ENCODE measurements around the gene WDR62.
"Not testable (repeated sequence)": the region's sequence is repeated elsewhere in the genome, so short reads cannot be mapped to it uniquely, and the experiment has no call there.

WDR62 gene

DNA sequence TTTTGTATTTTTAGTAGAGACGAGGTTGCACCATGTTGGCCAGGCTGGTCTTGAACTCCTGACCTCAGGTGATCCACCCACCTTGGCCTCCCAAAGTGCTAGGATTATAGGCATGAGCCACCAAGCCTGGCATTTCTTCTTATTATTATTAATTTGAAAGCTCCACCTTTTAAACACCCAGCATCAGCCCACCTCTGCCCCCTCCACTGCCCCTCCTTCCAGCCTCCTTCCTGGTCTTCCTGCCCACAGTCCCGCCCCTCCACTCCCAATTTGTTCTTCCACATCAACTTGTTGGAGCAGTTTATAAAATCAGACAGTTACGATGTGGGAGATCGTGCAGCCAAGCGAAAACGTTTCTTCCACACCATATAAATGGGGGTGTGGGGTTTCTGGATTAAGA is 14.2 kb upstream of the WDR62 start:
- no peak for DNase-seq

DNA sequence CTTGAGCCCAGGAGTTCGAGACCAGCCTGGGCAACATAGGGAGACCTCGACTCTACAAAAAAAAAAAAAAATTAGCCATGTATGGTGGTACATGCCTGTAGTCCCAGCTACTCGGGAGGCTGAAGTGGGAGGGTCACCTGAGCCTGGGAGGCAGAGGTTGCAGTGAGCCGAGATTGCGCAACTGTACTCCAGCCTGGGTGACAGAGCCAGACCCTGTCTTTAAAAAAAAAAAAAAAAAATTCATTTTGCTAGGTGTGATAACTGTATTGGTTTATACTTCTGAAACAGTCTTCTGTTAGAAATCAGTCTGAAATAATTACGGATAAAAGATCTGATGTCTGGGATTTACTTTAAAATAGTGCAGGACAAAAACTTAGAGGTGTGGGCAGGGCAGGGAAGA is 13.6 kb upstream of the WDR62 start:
- not testable (repeated sequence) for DNase-seq

DNA sequence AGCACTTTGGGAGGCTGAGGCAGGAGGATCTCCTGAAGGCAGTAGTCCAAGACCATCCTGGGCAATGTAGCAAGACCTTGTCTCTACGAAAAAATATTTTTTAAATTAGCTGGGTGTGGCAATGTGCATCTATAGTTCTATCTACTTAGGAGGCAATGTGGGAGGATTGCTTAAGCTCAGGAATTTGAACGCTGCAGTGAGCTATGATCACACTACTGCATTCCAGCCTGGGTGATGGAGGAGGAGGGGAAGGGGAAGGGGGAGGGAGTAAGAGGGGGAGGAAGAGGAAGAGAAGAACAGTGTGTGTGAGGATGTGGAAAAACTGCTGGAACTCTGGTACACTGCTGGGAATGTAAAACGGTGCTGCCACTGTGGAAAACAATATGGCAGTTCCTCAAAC is 12.9 kb upstream of the WDR62 start:
- no peak for DNase-seq

DNA sequence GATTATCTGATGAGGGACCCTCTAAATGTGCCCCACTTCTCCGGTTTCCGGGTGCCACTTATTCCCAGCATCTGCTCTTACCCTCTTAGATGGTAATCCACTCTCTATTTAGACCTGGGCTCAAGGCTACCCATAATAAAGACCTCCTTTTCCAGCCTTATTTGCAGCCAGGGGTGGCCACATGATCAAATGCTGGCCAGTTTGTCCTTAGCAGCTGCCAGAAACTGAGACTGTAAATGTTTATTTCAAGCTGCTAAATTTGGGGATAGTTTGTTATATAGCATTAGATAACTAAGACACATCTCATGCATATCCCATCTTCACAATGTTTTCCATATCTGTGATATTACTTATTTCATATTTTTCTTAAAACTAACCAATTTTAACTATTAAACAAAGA is 10.7 kb upstream of the WDR62 start:
- DNase-seq, result no peak

DNA sequence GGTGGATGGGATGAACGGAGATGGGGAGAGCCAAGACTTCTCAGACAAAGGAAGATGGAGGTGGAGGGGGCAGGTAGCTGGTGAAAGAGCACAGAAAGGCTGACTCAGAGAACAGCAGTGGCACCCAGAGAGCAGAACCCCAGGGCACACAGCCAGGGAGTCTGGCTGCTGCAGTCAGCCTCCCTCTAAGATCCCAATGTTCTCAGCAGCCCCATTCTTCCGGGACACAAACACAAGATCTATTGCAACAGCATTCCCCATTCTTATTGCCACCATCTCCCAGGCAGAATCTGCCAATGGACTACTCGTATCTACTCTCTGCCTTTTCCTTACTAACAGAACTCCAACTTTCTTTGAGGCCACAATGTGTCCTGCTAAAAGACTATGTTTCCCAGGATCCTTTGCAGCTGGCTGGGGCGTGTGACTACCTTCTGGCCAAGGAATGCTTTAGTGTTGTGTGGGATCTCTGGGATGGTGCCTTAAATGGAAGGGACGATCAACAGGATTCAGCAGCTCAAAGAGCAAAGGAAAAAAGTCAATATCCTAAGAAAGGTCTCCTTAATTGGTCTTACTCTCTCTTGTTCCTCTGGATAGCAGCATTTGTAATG is 8.2 kb upstream of the WDR62 start:
- DNase-seq, result no peak

DNA sequence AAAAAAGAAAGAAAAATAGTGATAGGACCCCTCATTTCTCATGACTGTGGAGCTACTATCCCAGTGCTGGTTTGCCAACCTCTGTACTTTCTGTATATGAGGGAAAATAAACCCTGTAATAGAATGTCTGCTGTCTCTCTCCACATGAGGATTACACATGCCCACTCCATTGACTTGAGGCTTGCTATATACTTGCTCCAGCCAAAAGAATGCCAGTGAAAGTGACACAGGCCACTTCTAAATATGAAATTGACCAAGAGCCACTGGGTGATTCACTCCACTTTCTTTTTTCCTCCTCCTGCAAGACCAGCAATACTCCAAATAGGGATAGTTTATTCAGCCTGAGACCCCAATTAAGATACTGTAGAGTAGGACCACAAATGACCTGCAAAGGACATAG is 6.9 kb upstream of the WDR62 start:
- no peak for DNase-seq

DNA sequence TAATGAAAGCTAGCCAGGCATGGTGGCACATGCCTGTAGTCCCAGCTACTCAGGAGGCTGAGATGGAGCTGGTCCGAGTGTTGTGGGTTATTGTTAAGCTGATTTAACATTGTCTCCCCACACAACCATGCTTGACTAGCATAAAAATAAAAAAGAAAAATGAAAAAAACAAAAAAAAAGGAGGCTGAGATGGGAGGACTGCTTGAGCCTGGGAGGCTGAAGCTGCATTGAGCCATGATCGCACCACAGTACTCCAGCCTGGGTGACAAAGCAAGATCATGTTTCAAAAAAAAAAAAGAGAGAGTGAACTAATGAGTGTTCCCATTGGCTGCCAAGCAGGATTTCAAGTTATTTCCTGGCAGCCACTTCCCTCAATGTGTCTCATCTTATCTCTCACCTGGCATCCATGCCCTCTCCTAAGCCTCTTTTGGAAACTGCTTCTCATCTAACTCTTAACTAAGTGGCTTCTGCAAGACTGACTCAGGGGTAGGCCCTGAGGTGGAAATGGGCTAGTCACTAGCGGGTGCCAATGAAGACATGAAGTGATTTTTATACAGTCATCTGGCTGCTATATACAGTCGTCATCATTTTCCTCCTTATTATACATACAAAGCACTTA is 5.5 kb upstream of the WDR62 start:
- no peak for DNase-seq

DNA sequence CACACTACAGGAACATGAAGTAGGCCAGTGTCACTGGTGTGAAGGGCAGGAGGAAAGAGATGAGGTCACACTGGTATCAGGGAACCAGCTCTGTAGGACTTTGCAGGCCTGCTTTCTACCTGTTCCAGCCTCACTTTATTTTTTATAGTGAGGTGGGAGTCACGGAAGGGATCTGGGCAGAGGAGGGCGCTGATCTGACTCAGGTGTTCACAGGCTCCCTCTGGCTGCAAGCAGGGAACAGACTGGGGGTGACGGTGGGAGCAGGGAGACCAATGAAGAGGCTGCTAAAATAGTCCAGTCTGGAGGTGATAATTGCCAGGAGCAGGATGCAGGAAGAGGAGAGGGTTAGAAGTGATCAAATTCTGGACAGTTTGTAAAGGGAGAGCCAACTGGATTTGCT is 3.5 kb upstream of the WDR62 start:
- DNase-seq, result no peak

DNA sequence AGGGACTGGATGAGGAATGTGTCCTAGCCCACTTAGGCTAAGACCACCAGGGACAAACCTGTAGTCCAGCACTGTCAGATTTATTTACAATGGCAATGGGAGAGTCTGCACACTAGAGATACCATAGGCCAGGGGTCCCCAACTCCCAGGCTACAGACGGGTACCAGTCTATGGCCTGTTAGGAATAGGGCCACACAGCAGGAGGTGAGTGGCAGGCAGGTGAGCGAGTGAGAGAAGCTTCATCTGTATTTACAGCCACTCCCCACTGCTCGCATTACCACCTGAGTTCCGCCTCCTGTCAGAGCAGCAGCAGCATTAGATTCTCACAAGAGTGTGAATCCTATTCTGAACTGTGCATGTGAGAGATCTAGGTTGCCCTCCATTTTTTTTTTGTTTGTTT is 3.1 kb upstream of the WDR62 start:
- DNase-seq, result no peak

DNA sequence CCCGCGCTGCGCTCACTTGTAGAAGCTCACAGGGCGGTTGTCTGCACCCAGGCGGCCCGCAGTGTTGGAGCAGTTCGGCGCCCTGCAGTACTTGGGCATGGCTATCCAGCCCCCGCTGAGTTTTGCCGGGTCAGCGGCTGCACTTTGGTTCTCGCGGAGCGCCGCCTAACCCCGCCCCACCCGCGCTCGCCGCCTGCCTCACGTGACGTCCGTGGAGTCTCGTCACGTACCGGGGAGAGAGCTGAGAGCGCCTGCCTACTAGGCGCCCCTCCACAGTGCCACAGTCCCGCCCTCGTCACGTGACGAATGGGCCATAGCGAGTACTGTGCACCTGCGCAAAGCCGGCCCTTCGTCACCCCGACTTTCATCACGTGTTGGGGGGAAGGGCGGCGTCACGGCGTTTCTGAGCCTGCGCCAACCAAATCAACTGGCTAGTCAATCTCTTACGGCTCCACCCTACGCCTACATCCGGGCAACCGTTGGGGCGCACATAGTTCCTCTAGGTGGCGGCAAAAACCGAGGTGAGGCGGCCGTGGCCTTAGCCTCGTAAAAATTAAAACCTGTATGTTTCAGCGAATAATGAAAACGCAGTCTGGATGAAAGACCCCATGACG is 471 bp upstream of the WDR62 start, which contains the start of gene THAP8:
THAP8 (minus strand) TSS at position 167 of the 614 bp plus-strand sequence; CDS start at position 99, 68 bp downstream.
- DNase-seq, result peak; percentile 100

DNA sequence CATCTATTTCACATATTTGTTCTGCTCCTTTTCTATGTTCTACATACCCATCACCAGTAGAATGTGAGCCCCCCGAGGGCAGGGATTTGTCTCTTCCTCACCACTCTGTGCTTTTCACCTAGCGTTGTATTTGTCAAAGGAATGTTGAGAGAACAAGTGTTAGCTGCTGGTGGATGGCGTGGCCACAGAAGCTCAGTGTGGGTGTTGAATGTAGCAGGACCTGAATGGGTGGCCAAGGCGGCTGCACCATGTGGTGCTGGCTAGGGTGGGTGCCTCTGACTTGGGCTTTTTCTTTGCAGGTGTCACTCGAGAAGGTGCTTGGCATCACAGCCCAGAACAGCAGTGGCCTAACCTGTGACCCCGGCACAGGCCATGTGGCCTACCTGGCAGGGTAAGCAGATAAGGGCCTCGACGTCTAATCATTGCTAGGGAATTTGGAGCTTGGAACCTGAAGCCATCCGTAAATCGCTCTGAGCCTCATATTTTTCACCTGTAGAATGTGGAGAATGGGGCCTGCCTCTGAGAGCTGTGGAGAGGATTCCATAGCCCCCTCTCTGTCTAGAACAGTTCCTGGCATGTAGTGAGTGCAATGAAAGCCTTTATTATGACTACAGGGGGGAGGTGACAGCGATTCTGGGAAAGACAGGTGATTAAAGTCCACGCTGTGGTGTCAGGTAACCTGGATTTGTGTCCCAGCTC is 3.9 kb downstream of the WDR62 start:
- no peak for DNase-seq

DNA sequence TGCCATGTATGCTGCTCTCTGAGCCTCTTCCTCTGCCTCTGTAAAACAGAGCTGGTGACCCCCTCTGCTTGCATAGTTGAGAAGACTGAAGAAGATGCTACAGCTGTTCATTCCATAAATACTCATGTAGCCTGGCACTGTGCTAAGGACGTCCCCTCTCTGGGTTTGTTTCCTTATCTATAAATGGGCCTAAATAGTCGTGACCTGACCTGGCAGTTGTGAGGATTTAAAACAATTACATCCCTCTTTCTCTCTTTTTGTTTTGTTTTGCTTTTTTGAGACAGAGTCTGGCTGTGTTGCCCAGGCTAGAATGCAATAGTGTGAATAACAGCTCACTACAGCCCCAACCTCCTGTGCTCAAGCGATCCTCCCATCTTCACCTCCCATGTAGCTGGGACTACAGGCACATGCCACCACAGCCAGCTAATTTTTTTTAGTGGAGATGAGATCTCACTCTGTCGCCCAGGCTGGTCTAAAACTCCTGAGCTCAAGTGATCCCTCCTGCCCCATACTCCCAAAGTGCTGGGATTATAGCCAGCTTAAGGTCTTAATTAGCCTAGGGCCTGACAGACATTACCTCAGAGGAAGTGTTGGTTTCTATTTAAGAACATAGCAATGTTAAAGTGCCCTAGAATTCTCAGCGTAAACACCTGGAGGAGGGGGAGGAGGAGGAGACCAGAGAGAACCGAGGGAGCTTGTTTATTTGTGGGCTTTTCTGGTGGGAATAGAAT is 4.6 kb downstream of the WDR62 start:
- no peak for DNase-seq

DNA sequence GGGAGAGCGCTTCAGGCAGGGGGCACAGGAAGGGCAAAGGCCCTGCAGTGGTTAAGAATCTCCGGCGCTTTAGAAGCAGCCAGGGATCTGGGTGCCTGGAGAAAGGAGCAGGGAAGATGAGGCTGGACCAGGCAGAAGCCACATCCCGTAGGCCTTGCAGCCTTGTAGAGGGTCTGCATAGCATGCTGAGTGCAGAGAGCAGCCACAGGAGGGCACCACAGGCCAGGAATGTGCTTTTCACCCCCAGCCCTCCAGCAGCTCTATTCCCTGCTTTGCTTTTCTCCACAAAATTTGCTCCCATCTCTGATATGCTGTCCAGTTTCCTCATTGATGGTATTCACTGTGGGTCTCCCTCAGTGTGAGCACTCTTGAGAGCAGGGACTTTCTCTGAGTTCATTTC is 5.7 kb downstream of the WDR62 start:
- no peak for DNase-seq

DNA sequence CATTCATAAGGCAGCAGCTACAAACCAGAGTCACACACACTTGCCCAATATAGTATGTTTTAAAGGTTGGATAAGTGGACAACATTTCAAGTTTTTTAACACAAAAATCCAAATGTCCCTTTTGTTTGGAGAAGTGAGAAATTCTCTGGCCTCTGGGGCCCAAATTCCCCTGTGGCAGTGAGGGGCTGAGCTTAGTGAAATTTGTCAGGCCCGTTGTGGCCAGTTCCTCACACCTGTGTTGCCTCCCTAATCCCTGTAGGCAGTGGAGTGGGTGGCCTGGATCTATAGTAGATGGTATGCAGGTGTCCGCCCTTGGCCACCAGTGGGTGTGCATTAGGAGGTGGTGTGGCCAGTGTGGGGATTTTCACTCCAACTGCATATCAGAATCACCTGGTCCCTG is 6.7 kb downstream of the WDR62 start:
- no peak for DNase-seq

DNA sequence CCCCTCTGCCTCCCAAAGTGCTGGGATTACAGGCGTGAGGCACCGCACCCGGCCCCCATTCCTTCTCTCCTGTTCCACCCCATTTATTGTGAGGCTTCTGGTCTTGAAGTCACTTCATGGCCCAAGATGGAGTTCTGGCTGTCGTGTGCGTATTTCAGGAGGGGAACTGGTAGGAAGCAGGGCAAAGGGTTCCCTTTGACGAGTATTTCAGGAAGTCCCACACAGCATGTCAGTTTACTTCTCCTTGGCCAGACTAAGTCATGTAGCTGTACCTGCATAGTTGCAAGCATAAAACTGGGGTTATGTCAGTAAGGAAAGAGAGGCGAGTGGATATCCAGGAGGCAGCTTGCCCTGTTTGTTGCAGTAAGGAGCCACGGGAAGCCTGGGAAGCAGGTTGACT is 10.1 kb downstream of the WDR62 start:
- no peak for DNase-seq

DNA sequence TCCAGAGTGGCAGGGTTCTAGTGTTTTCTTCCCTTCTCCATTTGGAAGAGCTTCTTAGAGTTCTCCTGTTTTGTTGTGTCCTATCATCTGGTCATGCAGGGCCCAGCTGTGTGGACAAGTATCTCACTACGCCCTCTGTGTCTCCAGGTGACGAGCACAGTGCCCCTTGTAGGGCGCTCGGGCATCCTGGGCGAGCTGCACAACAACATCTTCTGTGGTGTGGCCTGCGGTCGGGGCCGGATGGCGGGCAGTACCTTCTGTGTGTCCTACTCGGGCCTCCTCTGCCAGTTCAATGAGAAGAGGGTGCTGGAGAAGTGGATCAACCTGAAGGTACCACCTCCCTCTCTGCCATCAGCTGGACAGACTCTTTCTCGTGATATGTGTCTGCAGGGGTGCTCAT is 13.0 kb downstream of the WDR62 start:
- no peak for DNase-seq

DNA sequence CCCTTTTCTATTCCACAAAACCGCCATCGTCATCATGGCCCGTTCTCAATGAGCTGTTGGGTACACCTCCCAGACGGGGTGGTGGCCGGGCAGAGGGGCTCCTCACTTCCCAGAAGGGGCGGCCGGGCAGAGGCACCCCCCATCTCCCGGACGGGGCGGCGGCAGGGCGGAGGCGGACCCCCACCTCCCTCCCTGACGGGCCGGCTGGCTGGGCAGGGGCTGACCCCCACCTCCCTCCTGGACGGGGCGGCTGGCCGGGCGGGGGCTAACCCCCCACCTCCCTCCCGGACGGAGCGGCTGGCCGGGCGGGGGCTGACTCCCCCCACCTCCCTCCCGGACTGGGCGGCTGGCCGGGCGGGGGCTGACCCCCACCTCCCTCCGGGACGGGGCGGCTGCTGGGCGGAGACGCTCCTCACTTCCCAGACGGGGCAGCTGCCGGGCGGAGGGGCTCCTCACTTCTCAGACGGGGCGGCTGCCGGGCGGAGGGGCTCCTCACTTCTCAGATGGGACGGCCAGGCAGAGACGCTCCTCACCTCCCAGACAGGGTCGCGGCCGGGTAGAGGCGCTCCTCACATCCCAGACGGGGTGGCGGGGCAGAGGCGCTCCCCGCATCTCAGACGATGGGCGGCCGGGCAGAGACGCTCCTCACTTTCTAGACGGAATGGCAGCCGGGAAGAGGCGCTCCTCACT is 14.3 kb downstream of the WDR62 start:
- not testable (repeated sequence) for DNase-seq

DNA sequence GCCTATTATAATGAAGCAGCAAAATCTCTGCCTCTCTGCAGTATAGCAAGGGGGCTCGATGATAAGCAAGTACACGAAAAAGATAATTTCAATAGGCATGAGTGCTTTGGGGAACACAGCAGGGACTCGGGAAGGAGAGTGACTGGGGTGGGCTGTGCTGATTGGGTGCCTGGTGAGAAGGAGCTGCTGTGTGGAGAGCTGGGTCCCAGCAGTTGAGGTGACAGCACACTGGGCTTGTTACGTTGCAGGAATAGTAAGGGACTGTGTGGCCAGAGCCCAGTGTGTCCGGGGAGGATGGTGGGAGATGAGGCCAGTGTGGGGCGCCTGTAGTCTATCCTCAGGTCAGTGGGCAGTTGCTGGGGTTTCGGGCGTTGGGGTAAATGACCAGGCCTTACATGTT is 17.4 kb downstream of the WDR62 start:
- no peak for DNase-seq

DNA sequence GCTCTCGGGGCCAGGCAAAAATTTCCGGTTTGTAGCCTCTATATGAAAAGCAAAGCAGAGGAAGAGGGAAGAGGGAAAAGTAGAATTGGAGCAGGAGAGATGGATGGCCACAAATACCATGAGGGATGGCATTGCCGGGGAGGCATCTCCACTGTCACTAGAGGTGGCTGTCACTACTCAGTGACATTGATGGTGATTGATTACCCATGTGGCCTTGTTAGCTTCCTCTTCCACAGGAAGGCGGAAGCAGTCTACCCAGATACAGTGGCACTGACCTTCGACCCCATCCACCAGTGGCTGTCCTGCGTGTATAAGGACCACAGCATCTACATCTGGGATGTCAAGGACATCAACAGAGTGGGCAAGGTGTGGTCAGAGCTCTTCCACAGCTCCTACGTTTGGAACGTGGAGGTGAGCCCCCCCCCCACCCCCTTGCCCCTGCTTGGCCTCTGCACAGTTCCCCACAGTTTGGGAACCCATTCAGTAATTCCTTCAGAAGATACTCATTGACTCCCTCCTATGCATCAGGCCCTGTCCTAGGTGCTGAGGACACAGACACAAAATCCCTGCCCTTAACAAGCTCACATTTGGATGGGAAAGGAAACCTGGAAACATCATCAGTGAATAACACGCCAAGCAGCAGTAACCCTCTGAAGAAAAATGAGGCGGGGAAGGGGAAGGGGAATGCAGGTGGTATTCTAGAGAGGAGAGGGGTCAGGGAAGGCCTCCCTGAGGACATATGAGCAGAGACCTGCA is 18.6 kb downstream of the WDR62 start:
- no peak for DNase-seq

DNA sequence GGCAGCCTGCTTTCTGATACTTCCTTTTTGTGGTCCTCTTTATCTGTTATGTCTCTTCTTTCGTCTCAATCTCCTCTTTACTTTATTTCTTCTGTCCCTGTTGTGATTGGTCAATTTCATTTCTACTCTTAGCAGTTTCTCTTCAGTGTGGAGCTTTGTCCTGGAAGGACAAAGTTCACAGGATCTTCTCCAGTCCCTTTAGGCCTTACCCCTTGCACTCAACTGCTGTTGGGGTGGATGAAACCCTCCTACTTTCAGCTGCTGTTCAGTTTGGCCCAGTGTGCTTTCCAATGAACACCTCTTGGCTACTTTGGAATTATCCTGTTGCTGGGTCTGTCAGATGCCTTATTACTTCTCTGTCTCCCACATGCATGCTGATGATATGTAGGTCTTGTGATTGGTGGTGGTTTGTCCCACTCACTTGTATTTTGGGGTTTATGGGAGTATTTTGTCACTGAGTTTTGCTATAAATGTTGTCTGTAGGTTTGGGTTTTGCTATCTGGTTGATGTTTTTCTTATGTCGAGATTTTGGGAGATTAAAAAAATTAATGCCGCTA is 24.8 kb downstream of the WDR62 start:
- DNase-seq, result no peak

DNA sequence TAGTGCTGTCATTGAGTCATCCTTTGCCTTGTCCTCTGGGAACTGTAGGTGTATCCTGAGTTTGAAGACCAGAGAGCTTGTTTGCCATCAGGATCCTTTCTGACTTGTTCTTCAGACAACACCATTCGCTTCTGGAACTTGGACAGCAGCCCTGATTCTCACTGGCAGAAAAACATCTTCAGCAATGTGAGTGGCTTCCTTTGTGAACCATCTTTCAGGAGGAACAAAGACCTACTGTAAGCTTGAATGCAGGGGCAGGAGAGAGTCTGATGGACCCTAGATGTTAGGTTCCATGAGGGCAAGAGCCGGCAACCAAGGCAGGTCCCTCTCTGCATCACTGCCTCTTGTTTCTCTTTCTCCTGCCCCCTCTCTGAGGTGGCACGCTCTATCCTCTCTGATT is 26.7 kb downstream of the WDR62 start:
- no peak for DNase-seq

DNA sequence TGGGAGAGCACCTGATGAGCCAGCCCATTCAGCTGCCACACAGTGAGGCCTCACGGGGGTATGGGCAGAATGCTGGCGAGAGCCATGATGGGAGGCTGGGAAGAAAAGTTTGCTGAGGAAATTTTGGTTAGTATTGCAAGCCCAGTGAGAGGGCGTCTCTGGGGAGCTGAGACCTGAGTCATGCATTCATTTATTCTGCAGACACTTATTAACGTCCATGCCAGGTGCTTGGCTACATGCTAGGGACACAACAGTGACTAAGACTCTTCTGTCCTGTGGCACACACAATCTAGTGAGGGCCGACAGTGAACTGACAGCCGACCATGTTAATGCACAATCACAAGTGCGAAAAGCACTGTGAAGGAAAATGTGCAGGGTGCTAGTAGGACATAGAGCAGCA is 27.2 kb downstream of the WDR62 start:
- no peak for DNase-seq

All from CD4-positive, alpha-beta T cell treated with Interleukin-4 for 4 hours (primary cell).